Endothelial cell of umbilical vein (primary cell): ENCODE data around the gene FRYL. TPM values are rescaled to one million over a fixed set of nuclear protein-coding genes. Genes with fewer than 3 reads are reported as not detected.
"Not testable (repeated sequence)": the region's sequence is repeated elsewhere in the genome, so short reads cannot be mapped to it uniquely, and the experiment has no call there.

Experiments used
- BruUV-seq: library from RNA; stranded (reverse); fragments of 400-500 nt; replicated peaks from 2 replicates; lab custom pipeline; 2021; lab: Mats Ljungman, UMichigan
- CTCF ChIA-PET: fragments of 300-600, 350-600 bp; sonication (Branson Sonifier 250); formaldehyde crosslinking; loops from one replicate; lab custom pipeline; 2021; ENCODE audit warnings: antibody characterized with exemption, inconsistent platforms; lab: Charles Lee
- POLR2A ChIA-PET: fragments of 300-600, 350-600 bp; sonication (Branson Sonifier 250); formaldehyde crosslinking; loops from one replicate; lab custom pipeline; 2021; ENCODE audit warnings: antibody characterized with exemption, inconsistent platforms; lab: Charles Lee
- DNase-seq: peaks from one replicate; pipeline ENCODE4 v3.0.0-alpha.2; 2011; ENCODE audit warnings: low read depth, low spot score
- FAIRE-seq: peaks from 2 replicates; lab custom pipeline; 2011; peaks lifted over from hg19 to GRCh38; lab: Jason Lieb, UNC
- H2AFZ ChIP-seq: 2 replicates; pipeline ENCODE4 v1.6.0; 2012; ENCODE audit warnings: low read depth, low read length, control low read depth, inconsistent platforms
- H3K27ac ChIP-seq: 2 replicates; pipeline ENCODE4 v1.5.1; 2011; ENCODE audit warnings: low read depth, mild to moderate bottlenecking, control low read depth, low read length, moderate library complexity; ENCODE audit not compliant: insufficient read depth
- H3K27me3 ChIP-seq, 2 experiments: 2 replicates each; pipeline versions ENCODE4 v1.6.0 to v1.6.1; 2011; ENCODE audit warnings: low read length in 2 of 2, mixed read lengths in 1 of 2; ENCODE audit not compliant: control insufficient read depth in 2 of 2, insufficient read depth in 2 of 2
- H3K36me3 ChIP-seq, 2 experiments: 2 replicates in 1 of 2; 3 replicates in 1 of 2; pipeline ENCODE4 v1.5.1; 2011; ENCODE audit warnings: low read length in 2 of 2, mild to moderate bottlenecking in 1 of 2, moderate library complexity in 1 of 2; ENCODE audit not compliant: control insufficient read depth in 2 of 2, insufficient read depth in 2 of 2; ENCODE audit errors: extremely low read depth in 1 of 2
- H3K4me1 ChIP-seq: 3 replicates; pipeline ENCODE4 v1.5.1; 2011; ENCODE audit warnings: mild to moderate bottlenecking, low read length; ENCODE audit not compliant: control insufficient read depth, insufficient read depth; ENCODE audit errors: extremely low read depth
- H3K4me2 ChIP-seq: 2 replicates; pipeline ENCODE4 v1.6.1; 2011; ENCODE audit warnings: low read length, control low read depth, mixed read lengths; ENCODE audit not compliant: insufficient read depth
- H3K4me3 ChIP-seq, 3 experiments: fragments of 200-600 bp in 1 of 3; sonication (generic), shearing (Covaris generic) in 1 of 3; replicated peaks in 1 of 3; 2 replicates each; pipeline ENCODE4 v1.5.1; 2011 to 2016; ENCODE audit warnings: control low read depth in 3 of 3, low read length in 3 of 3, mild to moderate bottlenecking in 2 of 3, inconsistent platforms in 1 of 3, low read depth in 1 of 3, moderate library complexity in 1 of 3; ENCODE audit not compliant: insufficient read depth in 1 of 3
- H3K79me2 ChIP-seq: 2 replicates; pipeline ENCODE4 v1.6.0; 2012; ENCODE audit warnings: low read length, inconsistent platforms; ENCODE audit not compliant: control insufficient read depth, insufficient read depth
- H3K9ac ChIP-seq: replicated peaks from 2 replicates; pipeline ENCODE3; 2011; ENCODE audit warnings: low read length, control low read depth; ENCODE audit not compliant: insufficient read depth; ENCODE audit errors: extremely low read depth
- H3K9me1 ChIP-seq: replicated peaks from 3 replicates; pipeline ENCODE4 v1.6.0; 2011; ENCODE audit warnings: mild to moderate bottlenecking, low read length; ENCODE audit not compliant: control insufficient read depth, insufficient read depth; ENCODE audit errors: extremely low read depth
- H3K9me3 ChIP-seq: replicated peaks from 2 replicates; pipeline ENCODE4 v1.5.1; 2012; ENCODE audit warnings: low read length, inconsistent platforms; ENCODE audit not compliant: control insufficient read depth, insufficient read depth
- H4K20me1 ChIP-seq: replicated peaks from 2 replicates; pipeline ENCODE3; 2011; ENCODE audit warnings: mild to moderate bottlenecking, low read length; ENCODE audit not compliant: control insufficient read depth, insufficient read depth; ENCODE audit errors: extremely low read depth
- CTCF ChIP-seq, 2 donors: IDR thresholded peaks; 1 replicate in 1 of 2; 2 replicates in 1 of 2; pipeline ENCODE4 v1.5.1; 2011; ENCODE audit warnings: low read length in 2 of 2, mild to moderate bottlenecking in 2 of 2, moderate library complexity in 2 of 2, control low read depth in 1 of 2, inconsistent platforms in 1 of 2, low read depth in 1 of 2; ENCODE audit not compliant: insufficient read depth in 1 of 2; ENCODE audit errors: extremely low read depth in 1 of 2
- EZH2 ChIP-seq: IDR thresholded peaks from 2 replicates; pipeline ENCODE4 v1.6.1; 2012; ENCODE audit warnings: borderline replicate concordance, low read depth, mild to moderate bottlenecking, moderate library complexity, low read length, inconsistent platforms; ENCODE audit not compliant: severe bottlenecking
- FOS ChIP-seq: IDR thresholded peaks from 2 replicates; pipeline ENCODE4 v1.6.1; 2011; ENCODE audit warnings: mild to moderate bottlenecking, low read length, moderate library complexity, borderline replicate concordance; ENCODE audit not compliant: insufficient read depth
- GATA2 ChIP-seq: IDR thresholded peaks from 2 replicates; pipeline ENCODE4 v1.7.0; 2011; ENCODE audit warnings: low read depth, mild to moderate bottlenecking, moderate library complexity, mixed read lengths, low read length; ENCODE audit not compliant: insufficient read length, insufficient read depth
- JUN ChIP-seq: IDR thresholded peaks from 2 replicates; pipeline ENCODE4 v1.6.1; 2011; ENCODE audit warnings: borderline replicate concordance, low read depth; ENCODE audit not compliant: insufficient read length, insufficient read depth
- MAX ChIP-seq: IDR thresholded peaks from 2 replicates; pipeline ENCODE4 v1.6.1; 2011; ENCODE audit not compliant: insufficient read depth, insufficient read length
- MYC ChIP-seq: IDR thresholded peaks from one replicate; pipeline ENCODE4 v1.6.1; 2011; ENCODE audit warnings: mild to moderate bottlenecking, low read depth, low read length
- POLR2A ChIP-seq: IDR thresholded peaks from 2 replicates; pipeline ENCODE4 v1.6.1; 2012; ENCODE audit warnings: low read depth, mild to moderate bottlenecking, control low read depth, low read length
- POLR2AphosphoS5 ChIP-seq: IDR thresholded peaks from 2 replicates; pipeline ENCODE4 v1.6.1; 2012; ENCODE audit warnings: low read depth, mild to moderate bottlenecking, control low read depth, low read length, moderate library complexity; ENCODE audit not compliant: insufficient read depth
- dilution Hi-C: fragments of 300-500 bp; cut with MboI; formaldehyde crosslinking; loops from one replicate; pipeline ENCODE4 v1.15.0; 2019; ENCODE audit warnings: low sequenced_read_pairs; ENCODE audit not compliant: extremely low pct_ligation_motif_present
- intact Hi-C: fragments of 100-400 bp; cut with micrococcal nuclease; formaldehyde crosslinking; loops from one replicate; pipeline ENCODE4 v1.10.0; 2022
- polyA plus RNA-seq, 4 experiments: library from polyadenylated mRNA; depleted of rRNA in 3 of 4; stranded (reverse) in 3 of 4; unstranded in 1 of 4; fragments of >200 nt; gene quantifications; 2 replicates each; pipeline versions ENCODE4 v1.2.1 to v1.2.3, GENCODE V29; 2011 to 2012; ENCODE audit warnings: missing spikeins in 1 of 4
- total RNA-seq: library from RNA; stranded (reverse); gene quantifications from 2 replicates; pipeline ENCODE4 v1.2.3, GENCODE V29; 2021

Gene FRYL
- total and polyA plus RNA-seq, 2 donors (not counting 3 experiments of a cell fraction or from before 2014, with no cell fraction given) = 17.0 to 84.9 TPM

GRCh38 chr4:48454591-48454990 lies 325.5 kb downstream of the FRYL start:
- dilution Hi-C loops (no loop called here), intact Hi-C loops (no loop called here)
- BruUV-seq = no TSS peak
- TF ChIP-seq POLR2AphosphoS5 (no peak), FOS (no peak), JUN (no peak), GATA2 (no peak), CTCF (IDR thresholded peaks at IDR 0.05; ENCODE audit: extremely low read depth in 1 of 2, insufficient read depth in 1 of 2, low read depth in 1 of 2, low read length in 2 of 2) (no peak), EZH2 (no peak), MYC (no peak), MAX (no peak), POLR2A (no peak)
- Histone ChIP-seq H3K36me3 (no peaks in the 10 kb centered on the region), H3K27me3 (peaks cover 0 to 2% of the 10 kb centered on the region in 2 experiments), H4K20me1 (no peaks in the 10 kb centered on the region), H3K4me2 (no peak overlapping the region), H3K4me3 (no peak overlapping the region), H3K9me3 (no peaks in the 10 kb centered on the region), H2AFZ (no peak overlapping the region), H3K27ac (no peak overlapping the region), H3K4me1 (no peaks in the 10 kb centered on the region), H3K79me2 (no peaks in the 10 kb centered on the region), H3K9ac (no peak overlapping the region), H3K9me1 (no peaks in the 10 kb centered on the region)
- ChIA-PET POLR2A (no interaction called here), CTCF (no interaction called here)
- no peak for DNase-seq
- no peak for FAIRE-seq

GRCh38 chr4:48451656-48452055 lies 328.4 kb downstream of the FRYL start:
- H3K79me2 ChIP-seq, dilution Hi-C loops, DNase-seq, intact Hi-C loops, FAIRE-seq, H3K4me3 ChIP-seq, H3K9me1 ChIP-seq, H4K20me1 ChIP-seq, CTCF ChIA-PET, H3K9ac ChIP-seq, BruUV-seq, H3K27ac ChIP-seq, H2AFZ ChIP-seq, H3K4me1 ChIP-seq, H3K4me2 ChIP-seq, H3K36me3 ChIP-seq, POLR2A ChIA-PET, H3K9me3 ChIP-seq, H3K27me3 ChIP-seq: not testable (repeated sequence)
